Measurements from ENCODE around the gene SMIM44.

DNA sequence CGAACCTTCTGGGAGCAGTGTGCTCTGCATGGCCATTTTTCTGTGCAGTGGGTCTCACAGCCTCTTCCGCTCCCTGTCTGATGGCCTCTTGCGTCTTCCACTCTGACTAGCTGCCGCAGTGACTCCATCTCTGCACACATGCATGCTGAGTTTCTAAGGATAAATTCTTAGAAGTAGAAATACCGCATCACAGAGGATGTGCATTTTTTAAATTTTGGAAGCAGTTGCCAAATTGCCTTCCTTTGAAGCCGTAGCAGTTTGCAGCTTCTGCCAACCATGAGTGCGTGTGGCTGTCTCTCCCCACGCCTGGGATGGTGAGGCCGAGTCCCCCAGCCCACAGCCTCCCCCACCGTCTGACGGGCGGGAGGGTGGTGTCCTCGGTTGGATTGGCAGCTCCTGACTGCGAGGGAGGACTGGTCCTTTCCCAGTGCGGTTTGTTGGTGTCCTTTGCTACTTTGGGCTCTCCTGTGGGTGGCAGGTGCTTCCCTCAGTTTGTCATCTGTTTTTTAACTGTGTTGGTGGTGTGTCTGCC lies 32.7 kb upstream of the SMIM44 start:
- TF ChIP-seq EZH2 (IDR thresholded peaks at IDR 0.05; ENCODE audit: low read length), result no peak
- TF ChIP-seq, protein P1, sequence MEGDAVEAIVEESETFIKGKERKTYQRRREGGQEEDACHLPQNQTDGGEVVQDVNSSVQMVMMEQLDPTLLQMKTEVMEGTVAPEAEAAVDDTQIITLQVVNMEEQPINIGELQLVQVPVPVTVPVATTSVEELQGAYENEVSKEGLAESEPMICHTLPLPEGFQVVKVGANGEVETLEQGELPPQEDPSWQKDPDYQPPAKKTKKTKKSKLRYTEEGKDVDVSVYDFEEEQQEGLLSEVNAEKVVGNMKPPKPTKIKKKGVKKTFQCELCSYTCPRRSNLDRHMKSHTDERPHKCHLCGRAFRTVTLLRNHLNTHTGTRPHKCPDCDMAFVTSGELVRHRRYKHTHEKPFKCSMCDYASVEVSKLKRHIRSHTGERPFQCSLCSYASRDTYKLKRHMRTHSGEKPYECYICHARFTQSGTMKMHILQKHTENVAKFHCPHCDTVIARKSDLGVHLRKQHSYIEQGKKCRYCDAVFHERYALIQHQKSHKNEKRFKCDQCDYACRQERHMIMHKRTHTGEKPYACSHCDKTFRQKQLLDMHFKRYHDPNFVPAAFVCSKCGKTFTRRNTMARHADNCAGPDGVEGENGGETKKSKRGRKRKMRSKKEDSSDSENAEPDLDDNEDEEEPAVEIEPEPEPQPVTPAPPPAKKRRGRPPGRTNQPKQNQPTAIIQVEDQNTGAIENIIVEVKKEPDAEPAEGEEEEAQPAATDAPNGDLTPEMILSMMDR (optimal IDR thresholded peaks at IDR 0.05 in 1 of 3, IDR thresholded peaks at IDR 0.05 in 1 of 3, conservative IDR thresholded peaks at IDR 0.05 in 1 of 3; ENCODE audit: extremely low read depth in 1 of 3, insufficient read depth in 2 of 3, low read length in 3 of 3), result no peak
